Loucy (cell line): Measurements from ENCODE around the gene PTTG1IP.

Experiments used
- H2AFZ ChIP-seq: fragments of 200-600 bp; sonication (generic); 2 replicates; pipeline ENCODE4 v1.6.0; 2016; ENCODE audit warnings: antibody characterized with exemption, mild to moderate bottlenecking, low read length, moderate library complexity
- H3F3A ChIP-seq: fragments of 200-600 bp; 2 replicates; pipeline ENCODE4 v1.6.0; 2016; ENCODE audit warnings: antibody characterized with exemption, low read depth, mild to moderate bottlenecking
- H3K27me3 ChIP-seq: fragments of 200-600 bp; sonication (generic); 2 replicates; pipeline ENCODE4 v1.6.1; 2014; ENCODE audit warnings: low read length, mild to moderate bottlenecking; ENCODE audit not compliant: insufficient read depth, poor library complexity, severe bottlenecking
- H3K36me3 ChIP-seq: fragments of 200-600 bp; sonication (generic); 2 replicates; pipeline ENCODE4 v1.6.1; 2016; ENCODE audit warnings: low read length; ENCODE audit not compliant: insufficient read depth
- H3K4me1 ChIP-seq: fragments of 200-600 bp; sonication (generic); 2 replicates; pipeline ENCODE4 v1.5.1; 2014; ENCODE audit warnings: low read length, mild to moderate bottlenecking; ENCODE audit not compliant: insufficient read depth, poor library complexity, severe bottlenecking
- H3K4me2 ChIP-seq: fragments of 200-600 bp; sonication (generic); 2 replicates; pipeline ENCODE4 v1.6.0; 2014; ENCODE audit warnings: antibody characterized with exemption, low read length, low read depth, mild to moderate bottlenecking; ENCODE audit not compliant: poor library complexity, severe bottlenecking
- H3K4me3 ChIP-seq: fragments of 200-600 bp; sonication (generic); 2 replicates; pipeline ENCODE4 v1.5.1; 2014; ENCODE audit warnings: low read length, mild to moderate bottlenecking, mixed read lengths; ENCODE audit not compliant: poor library complexity, severe bottlenecking
- H3K79me2 ChIP-seq: fragments of 200-600 bp; sonication (generic); 2 replicates; pipeline ENCODE4 v1.6.1; 2014; ENCODE audit warnings: low read length; ENCODE audit not compliant: insufficient read depth
- H3K9ac ChIP-seq: fragments of 200-600 bp; sonication (generic); 2 replicates; pipeline ENCODE4 v1.6.0; 2014; ENCODE audit warnings: mild to moderate bottlenecking, low read depth, low read length, moderate library complexity; ENCODE audit not compliant: poor library complexity, severe bottlenecking
- H3K9me2 ChIP-seq: fragments of 200-600 bp; sonication (generic); replicated peaks from 2 replicates; pipeline ENCODE4 v1.6.1; 2016; ENCODE audit warnings: low read depth, low read length, mixed read lengths
- H3K9me3 ChIP-seq: fragments of 200-600 bp; sonication (generic); 2 replicates; pipeline ENCODE4 v1.6.1; 2014; ENCODE audit warnings: mild to moderate bottlenecking, antibody characterized with exemption, low read length, low read depth; ENCODE audit not compliant: insufficient read depth
- H4K20me1 ChIP-seq: fragments of 200-600 bp; sonication (generic); 2 replicates; pipeline ENCODE4 v1.6.0; 2014; ENCODE audit warnings: antibody characterized with exemption, low read length, mild to moderate bottlenecking; ENCODE audit not compliant: insufficient read depth, poor library complexity, severe bottlenecking
- CTCF ChIP-seq: fragments of 200-600 bp; sonication (generic); conservative IDR thresholded peaks from 2 replicates; pipeline ENCODE4 v1.5.1; 2014; ENCODE audit warnings: mild to moderate bottlenecking, antibody characterized with exemption, low read length
- EZH2phosphoT487 ChIP-seq: fragments of 200-600 bp; IDR thresholded peaks from 2 replicates; pipeline ENCODE4 v1.6.1; 2018; ENCODE audit warnings: antibody characterized with exemption, mild to moderate bottlenecking, moderate library complexity, borderline replicate concordance

Gene PTTG1IP

GRCh38 chr21:44886113-44887075 lies 12.9 kb upstream of the PTTG1IP start:
- no peak for TF ChIP-seq EZH2phosphoT487
- no peak for TF ChIP-seq CTCF
- Histone ChIP-seq H3K9ac (no peak overlapping the region), H3K4me1 (peaks cover 10% of the 10 kb centered on the region), H3K9me2 (no peaks in the 10 kb centered on the region), H2AFZ (no peak overlapping the region), H3K9me3 (no peaks in the 10 kb centered on the region), H3K4me2 (no peak overlapping the region), H3K27me3 (no peaks in the 10 kb centered on the region), H3K4me3 (no peak overlapping the region), H3K36me3 (no peaks in the 10 kb centered on the region; the same call in 1 of the 2 replicates), H4K20me1 (no peaks in the 10 kb centered on the region), H3F3A (no peaks in the 10 kb centered on the region), H3K79me2 (no peaks in the 10 kb centered on the region)

- Histone ChIP-seq H3K79me2 (no peaks in the 10 kb centered on the region), H3K4me2 (no peak overlapping the region), H3K9me2 (no peaks in the 10 kb centered on the region), H3K4me3 (no peak overlapping the region), H3K27me3 (no peaks in the 10 kb centered on the region), H3F3A (no peaks in the 10 kb centered on the region), H3K4me1 (peaks cover 18% of the 10 kb centered on the region), H3K9ac (no peak overlapping the region), H3K36me3 (no peaks in the 10 kb centered on the region; the same call in 1 of the 2 replicates), H3K9me3 (no peaks in the 10 kb centered on the region), H2AFZ (no peak overlapping the region), H4K20me1 (no peaks in the 10 kb centered on the region)
- TF ChIP-seq EZH2phosphoT487 (no peak), CTCF (no peak)
Observed at GRCh38 chr21:44885615-44886014, 12.1 kb upstream of the PTTG1IP start.

- no peaks in the 10 kb centered on the region for H3K27me3 ChIP-seq
- no peaks in the 10 kb centered on the region for H3K9me2 ChIP-seq
- no peaks in the 10 kb centered on the region for H3K9me3 ChIP-seq
- peaks cover 21% of the 10 kb centered on the region for H3K4me1 ChIP-seq
- no peak overlapping the region for H3K4me3 ChIP-seq
- TF ChIP-seq EZH2phosphoT487 (no peak), CTCF (no peak)
- H3F3A ChIP-seq, result no peaks in the 10 kb centered on the region
- no peaks in the 10 kb centered on the region for H3K79me2 ChIP-seq
- no peak overlapping the region for H3K9ac ChIP-seq
- no peak overlapping the region for H2AFZ ChIP-seq
- H4K20me1 ChIP-seq, result no peaks in the 10 kb centered on the region
- H3K4me2 ChIP-seq, result no peak overlapping the region
- H3K36me3 ChIP-seq, result no peaks in the 10 kb centered on the region; the same call in 1 of the 2 replicates
Observed at GRCh38 chr21:44884097-44884496, 10.6 kb upstream of the PTTG1IP start.
